Measurements from ENCODE around the gene AOC2.

Gene AOC2
- long read RNA-seq, result 0 reads

GRCh38 chr17:42844271-42844670 lies at the start of gene AOC2:
Gene AOC2, plus strand, starts transcription at chr17:42844580. Its CDS starts 47 bp downstream, at chr17:42844627.
- H3K27ac ChIP-seq (replicated peaks), result no peak within 1 kb of the TSS
- H3K27me3 ChIP-seq (ENCODE audit: insufficient read depth, poor library complexity, severe bottlenecking), result no peaks in the 10 kb centered on the region
- no peak within 1 kb of the TSS for H3K4me3 ChIP-seq (replicated peaks; ENCODE audit: insufficient read depth, low read length)
- no peak for DNase-seq (ENCODE audit: low read depth in 1 of 2, low spot score in 1 of 2)
- TF ChIP-seq SPI1 (IDR thresholded peaks at IDR 0.05; ENCODE audit: borderline replicate concordance, low read depth) (no peak), POLR2AphosphoS5 (IDR thresholded peaks at IDR 0.05; ENCODE audit: low read depth) (no peak), REST (IDR thresholded peaks at IDR 0.05; ENCODE audit: insufficient replicate concordance, low read depth) (no peak), CTCF (IDR thresholded peaks at IDR 0.05; ENCODE audit: insufficient read depth, low read length) (no peak), GABPA (IDR thresholded peaks at IDR 0.05; ENCODE audit: low read depth) (no peak)

GRCh38 chr17:42795061-42795460 lies 49.3 kb upstream of the AOC2 start:
- TF ChIP-seq CTCF (IDR thresholded peaks at IDR 0.05; ENCODE audit: insufficient read depth, low read length) (no peak), REST (IDR thresholded peaks at IDR 0.05; ENCODE audit: insufficient replicate concordance, low read depth) (no peak), GABPA (IDR thresholded peaks at IDR 0.05; ENCODE audit: low read depth) (no peak), SPI1 (IDR thresholded peaks at IDR 0.05; ENCODE audit: borderline replicate concordance, low read depth) (no peak), POLR2AphosphoS5 (IDR thresholded peaks at IDR 0.05; ENCODE audit: low read depth) (0 out of 2 replicates have a peak, but pooled peaks have one; percentile 5)
- peak in 1 of 2 experiments; percentile 8 for DNase-seq (ENCODE audit: low read depth in 1 of 2, low spot score in 1 of 2)
- H3K27ac ChIP-seq (replicated peaks), result no peak overlapping the region
- no peaks in the 10 kb centered on the region for H3K27me3 ChIP-seq (ENCODE audit: insufficient read depth, poor library complexity, severe bottlenecking)
- H3K4me3 ChIP-seq (replicated peaks; ENCODE audit: insufficient read depth, low read length), result no peak overlapping the region

- TF ChIP-seq POLR2AphosphoS5 (IDR thresholded peaks at IDR 0.05; ENCODE audit: low read depth), result 0 out of 2 replicates have a peak, but pooled peaks have one; percentile 9
- TF ChIP-seq CTCF (IDR thresholded peaks at IDR 0.05; ENCODE audit: insufficient read depth, low read length), result no peak
- no peak for DNase-seq (ENCODE audit: low read depth in 1 of 2, low spot score in 1 of 2)
- Histone ChIP-seq H3K4me3 (replicated peaks; ENCODE audit: insufficient read depth, low read length) (no peak overlapping the region), H3K27ac (replicated peaks) (no peak overlapping the region), H3K27me3 (ENCODE audit: insufficient read depth, poor library complexity, severe bottlenecking) (no peaks in the 10 kb centered on the region)
These were observed 48.9 kb upstream of the AOC2 start for GRCh38 chr17:42795465-42795864.

Measured in HL-60 (cell line).